NCI-H460 (cell line): ENCODE results near the gene PTGES. TPM values are rescaled to one million over a fixed set of nuclear protein-coding genes. Genes with fewer than 3 reads are reported as not detected.
"Not testable (repeated sequence)": the region's sequence is repeated elsewhere in the genome, so short reads cannot be mapped to it uniquely, and the experiment has no call there.

Experiments used
- DNase-seq: peaks from one replicate; pipeline ENCODE4 v3.0.0-alpha.2; 2016; ENCODE audit warnings: low read depth; ENCODE audit errors: extremely low read depth
- total RNA-seq: library from RNA; depleted of rRNA; stranded (reverse); fragments of >200 nt; shearing (Covaris generic); gene quantifications from 2 replicates; pipeline ENCODE4 v1.2.3, GENCODE V29; 2014

Gene PTGES
- total RNA-seq, 1 experiment from 2014 or later = 25.9 TPM

DNA sequence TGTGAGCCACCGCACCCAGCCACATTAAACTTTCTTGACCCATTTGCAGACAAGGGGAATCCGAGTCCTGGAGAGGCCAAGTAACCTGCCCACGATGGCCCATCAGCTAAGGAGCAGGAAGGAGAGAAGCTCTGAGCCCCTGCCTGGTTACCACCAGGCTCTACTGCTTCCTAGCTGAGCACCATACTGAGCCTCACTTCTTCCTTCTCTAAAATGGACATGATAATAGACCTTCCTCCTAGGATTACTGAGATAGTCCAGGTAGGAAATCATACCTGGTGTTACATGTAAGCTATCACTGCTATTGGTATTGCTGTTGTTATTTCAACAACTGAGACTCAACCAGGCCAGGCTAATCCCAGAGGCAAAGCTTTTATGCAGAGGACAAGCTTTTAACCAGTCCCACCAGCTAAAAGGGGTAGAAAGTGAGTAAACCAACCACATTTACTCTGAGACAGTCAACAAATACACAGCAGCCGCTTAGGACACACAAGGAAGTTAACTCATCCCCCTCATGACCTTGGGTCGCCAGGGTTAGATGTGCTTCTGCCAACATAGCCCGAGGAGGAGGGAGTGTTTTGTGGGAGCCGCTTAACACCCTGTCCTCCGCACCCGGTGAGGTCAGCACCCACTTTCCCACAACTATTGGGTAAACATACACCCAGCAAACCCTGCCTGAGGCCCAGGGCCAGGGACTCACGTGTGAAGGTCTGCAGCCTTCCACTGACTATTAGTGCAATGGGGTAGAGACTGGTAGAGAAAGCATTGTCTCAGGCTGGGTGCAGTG lies 20.6 kb upstream of the PTGES start:
- peak; percentile 56 for DNase-seq

DNA sequence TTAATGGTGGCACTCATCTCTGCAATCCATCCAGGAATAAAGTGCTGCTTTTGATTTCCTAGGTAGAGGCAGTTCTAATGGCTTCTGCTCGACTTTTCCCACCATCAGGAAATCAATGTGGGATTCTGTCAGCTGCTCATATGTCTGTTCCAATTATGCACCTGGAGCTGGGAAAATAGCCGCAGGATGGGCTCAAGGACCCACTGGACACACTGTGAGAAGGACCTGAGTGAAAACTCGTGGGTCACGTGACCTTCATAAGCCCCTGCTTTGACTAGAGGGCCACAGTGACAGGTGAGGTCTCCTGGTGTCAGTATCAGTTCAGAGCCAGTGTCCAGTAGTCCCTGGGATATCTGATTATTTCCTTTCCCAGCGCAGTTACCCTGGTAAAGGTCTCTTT lies 17.9 kb upstream of the PTGES start:
- DNase-seq = no peak

DNA sequence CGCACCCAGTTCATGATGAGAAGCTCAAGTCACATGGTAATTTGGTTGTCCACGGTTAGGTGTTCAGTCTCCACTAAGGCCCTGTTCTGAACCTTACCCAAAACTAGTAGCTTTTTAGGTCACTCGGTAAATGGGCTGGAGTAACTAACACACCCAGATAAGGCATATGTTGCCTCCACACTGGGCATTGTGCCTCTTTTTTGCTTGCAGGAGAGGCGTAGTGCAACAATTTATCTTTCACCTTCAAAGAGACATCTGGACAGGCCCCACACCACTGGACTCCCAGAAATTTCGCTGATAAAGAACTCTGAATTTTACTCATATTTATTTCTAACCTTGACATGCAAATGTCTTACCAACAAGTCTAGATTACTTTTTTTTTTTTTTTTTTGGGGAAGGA lies 16.8 kb upstream of the PTGES start:
- DNase-seq = no peak

DNA sequence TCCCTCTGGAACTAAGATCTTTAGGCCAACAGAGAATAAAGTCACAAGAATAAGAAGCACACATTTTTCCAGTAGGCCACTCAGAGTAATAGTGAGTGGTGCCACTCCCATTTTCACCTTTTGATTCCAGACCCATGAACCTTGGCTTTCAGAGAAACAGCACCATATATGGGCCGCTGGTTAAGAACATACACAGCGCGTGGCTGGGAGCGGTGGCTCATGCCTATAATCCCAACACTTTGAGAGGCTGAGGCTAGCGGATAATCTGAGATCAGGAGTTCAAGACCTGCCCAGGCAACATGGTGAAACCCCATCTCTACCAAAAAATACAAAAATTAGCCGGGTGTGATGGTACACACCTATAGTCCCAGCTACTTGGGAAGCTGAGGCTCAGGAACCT lies 15.6 kb upstream of the PTGES start:
- no peak for DNase-seq

DNA sequence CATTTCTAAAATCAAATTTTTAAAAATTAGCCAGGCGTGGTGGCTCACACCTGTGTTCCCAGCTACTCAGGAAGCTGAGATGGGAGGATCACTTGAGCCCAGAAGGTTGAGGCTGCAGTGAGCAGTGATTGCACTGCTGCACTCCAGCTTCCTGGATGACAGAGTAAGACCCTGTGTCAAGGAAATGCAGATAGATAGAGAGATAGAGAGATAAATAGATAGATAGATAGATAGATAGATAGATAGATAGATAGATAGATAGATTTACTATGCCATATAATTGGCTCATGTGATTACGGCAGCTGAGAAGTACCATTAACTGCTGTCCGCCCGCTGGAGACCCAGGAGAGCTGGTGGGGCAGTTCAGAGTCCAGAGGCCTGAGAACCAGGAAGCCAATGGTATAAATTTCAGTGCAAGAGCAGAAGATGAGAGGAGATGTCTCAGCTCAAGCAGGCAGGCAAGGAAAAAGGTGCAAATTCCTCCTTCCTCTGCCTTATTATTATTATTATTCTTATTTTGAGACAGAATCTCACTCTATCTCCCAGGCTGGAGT lies 13.0 kb upstream of the PTGES start:
- no peak for DNase-seq

DNA sequence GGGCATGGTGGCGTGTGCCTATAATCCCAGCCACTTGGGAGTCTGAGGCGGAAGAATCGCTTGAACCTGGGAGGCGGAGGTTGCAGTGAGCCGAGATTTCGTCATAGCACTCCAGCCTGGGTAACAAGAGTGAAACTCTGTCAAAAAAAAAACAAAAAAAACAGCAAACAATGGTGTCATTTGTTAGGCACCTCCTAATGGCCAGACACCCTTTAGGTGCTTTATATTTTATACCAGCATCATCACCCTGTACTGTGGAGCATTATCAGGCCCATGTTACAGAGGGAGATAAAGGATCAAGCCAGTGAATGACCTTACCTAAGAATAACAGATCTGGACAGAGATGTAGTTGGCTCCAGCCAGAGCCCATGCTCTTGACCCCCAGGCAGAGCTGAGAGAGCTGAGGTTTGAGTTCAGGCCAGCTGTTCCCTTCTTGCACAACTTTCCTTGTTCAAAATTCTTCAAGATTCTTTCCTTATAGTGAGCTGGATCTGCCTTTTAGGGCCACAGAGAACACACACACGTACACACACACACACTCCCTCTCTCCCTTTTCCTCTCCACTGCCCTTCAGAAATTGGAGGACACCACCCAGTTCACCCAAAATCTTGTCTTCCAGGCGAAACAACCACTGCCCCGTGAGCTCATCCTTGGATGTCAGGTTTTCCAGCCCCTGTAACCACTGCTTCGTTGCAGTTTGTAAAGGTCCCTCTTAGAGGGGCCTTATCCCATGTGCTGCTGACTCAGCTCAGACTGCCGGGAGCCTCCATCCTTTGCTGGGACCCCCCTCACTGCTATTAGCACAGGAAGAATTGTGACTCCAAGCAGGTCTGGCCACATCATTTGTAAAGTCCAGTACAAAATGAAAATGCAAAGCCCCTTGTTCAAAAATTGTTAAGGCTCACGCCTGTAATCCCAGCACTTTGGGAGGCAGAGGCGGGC lies 10.4 kb upstream of the PTGES start:
- no peak for DNase-seq

DNA sequence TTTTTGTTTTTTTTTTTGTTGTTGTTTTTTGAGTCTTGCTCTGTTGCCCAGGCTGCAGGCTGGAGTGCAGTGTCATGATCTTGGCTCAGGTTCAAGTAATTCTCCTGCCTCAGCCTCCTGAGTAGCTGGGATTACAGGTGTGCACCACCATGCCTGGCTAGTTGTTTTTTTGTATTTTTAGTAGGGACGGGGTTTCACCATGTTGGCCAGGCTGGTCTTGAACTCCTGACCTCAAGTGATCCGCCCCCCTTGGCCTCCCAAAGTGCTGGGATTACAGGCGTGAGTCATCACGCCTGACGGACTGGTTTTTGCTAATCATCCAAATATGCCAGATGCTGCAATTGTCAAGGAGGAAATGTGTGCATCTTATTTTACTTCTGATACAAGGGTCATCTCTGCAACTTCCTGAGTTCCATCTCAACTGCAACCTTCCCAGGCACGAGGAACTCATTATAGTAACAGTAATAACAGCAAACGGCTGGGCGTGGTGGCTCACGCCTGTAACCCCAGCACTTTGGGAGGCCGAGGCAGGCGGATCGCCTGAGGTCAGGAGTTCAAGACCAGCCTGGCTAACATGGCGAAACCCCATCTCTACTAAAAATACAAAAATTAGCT lies 9.6 kb upstream of the PTGES start:
- DNase-seq = not testable (repeated sequence)

DNA sequence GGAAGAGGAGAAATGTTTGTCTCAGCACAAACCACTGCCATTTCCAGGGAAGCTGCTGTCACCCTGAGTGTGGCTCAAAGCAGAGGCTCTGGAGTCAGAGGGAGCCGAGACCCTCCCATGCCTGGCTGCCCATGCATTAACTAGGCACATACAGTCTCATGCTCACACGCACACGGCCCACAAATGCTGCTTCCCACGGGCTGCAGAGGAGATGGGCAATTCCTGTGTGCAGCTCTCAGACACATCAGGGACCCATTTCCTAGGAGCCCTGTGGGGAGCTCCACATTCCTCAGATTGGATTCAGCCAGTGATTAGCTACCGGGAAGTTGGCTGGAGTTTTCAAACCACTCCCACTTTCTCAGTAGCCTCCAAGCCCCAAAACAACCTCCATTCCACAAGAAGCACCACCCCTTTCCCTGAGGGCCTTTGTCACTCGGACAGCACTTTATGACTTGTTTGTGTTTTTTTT lies 9.1 kb upstream of the PTGES start:
- no peak for DNase-seq

DNA sequence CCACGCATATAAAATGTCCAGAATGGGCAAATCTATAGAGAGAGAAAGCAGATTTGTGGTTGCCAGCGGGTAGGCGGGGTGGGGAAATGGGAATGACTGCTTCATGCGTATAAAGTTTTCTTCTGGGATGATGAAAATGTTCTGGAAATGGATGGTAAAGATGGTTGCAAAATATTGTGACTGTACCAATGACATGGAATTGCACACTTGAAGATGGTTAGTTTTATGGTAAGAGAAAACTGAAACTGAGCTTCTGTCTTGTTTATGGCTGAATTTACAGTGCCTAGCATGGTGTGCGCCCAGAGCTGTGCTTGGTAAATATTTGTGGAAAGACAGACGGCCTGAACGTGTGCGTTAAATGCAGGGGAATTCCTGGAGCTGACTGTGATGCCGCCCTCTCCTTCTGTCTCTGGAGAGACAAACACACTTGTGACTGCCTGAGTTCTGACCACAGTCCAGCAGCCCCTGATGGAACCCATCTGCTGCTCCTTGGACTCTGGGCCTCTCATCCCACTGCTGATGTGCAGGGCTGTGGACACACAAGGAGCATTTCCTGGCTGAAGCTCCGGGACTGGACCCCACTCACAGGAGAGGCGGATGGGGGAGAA lies 8.6 kb upstream of the PTGES start:
- DNase-seq = no peak

DNA sequence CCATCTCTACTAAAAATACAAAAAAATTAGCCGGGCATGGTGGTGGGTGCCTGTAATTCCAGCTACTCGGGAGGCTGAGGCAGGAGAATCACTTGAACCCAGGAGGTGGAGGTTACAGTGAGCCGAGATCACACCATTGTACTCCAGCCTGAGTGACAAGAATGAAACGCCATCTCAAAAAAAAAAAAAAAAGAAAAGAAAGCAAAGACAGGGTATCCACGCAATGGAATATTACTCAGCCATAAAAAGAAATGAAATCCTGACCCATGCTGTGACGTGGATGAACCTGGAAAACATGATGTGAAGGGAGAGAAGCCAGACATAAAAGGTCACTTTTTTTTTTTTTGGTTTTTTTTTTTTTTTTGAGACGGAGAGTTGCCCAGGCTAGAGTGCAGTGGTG lies 7.9 kb upstream of the PTGES start:
- DNase-seq = not testable (repeated sequence)

DNA sequence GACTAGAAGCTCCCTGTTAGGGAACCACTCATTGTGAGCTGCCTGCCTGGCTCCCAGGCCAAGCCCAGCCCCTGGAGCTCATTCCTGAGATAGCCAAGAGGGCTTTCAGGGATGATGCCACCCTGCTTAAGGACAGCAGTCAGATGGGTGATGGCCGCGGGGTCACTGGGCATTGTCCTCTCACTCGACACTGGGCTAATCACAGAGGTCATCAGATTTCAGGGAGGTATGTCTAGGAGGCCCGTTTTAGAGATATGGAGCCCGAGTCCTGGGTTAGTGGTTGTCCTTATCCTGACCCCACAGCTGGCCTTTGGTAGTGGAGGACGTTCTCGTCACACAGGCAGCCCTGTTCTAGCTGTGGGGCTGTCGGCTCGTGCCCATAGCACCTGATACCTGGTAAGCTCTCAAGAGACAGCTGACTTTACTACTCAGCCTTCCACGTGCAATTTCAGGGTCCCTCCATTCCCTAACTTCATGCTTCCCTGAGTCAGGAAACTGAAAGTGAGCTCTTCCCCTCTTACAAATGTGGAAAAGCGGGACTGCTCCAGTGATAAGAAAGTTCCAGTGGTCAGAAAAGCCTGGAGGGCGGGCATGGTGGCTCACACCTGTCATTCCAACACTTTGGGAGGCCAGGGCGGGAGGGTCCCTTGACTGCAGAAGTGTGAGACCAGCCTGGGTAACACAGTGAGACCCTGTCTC lies 7.1 kb upstream of the PTGES start:
- no peak for DNase-seq

DNA sequence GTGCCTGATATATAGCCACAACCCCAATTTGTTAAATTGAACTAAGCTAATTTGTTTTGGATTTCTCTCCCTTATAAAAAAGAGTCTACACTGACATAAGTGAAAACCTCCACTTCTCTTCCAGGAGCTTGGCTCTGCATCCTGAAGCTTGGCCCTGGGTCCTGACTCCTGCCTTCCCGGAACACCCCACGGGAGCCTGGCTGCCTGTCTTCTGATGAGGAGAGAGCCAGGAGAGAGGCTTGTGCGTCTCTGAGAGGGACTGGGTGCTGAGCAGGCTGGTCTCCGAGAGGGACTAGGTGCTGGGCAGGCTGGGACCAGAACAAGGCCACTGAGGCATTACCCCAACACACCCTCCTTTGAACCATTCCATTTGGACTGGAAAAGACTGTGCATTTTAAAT lies 6.5 kb upstream of the PTGES start:
- no peak for DNase-seq

DNA sequence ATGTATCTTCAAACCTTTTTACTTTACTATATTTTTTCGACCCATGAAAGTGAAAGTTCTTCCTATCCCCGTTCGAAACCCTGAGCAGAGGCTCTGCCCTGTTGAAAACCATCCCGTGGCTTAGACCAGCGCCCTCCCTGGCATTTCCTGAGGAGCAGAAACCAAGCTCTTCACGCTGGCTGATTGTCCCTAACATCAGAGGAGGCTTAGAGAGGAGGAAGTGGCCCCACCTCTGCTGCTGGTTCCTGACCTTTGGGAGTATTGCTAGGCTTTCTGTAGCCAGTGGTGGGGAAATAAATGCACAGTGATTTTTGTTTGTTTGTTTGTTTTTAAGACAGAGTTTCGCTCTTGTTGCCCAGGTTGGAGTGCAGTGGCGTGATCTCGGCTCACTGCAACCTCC lies 4.2 kb upstream of the PTGES start:
- DNase-seq = no peak

DNA sequence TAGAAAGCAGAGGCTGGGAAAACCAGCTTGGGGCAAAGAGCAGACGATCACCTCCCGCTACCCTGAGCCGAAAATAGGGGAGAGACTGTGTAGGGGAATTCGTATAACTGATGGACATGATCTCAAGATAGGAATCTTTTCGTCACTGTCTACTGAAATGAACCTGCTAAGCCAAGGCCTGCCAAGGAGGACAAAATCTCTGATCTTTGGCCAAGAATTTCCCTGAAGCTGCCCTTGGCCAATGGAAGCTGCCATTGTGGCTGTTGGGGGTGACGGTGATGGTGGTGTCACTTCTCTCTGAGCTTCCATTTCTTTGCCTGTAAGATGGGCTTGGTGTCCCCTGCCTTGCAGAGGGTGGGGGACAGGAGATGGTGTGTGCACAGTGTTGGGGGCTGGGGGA lies 3.3 kb upstream of the PTGES start:
- DNase-seq = no peak

DNA sequence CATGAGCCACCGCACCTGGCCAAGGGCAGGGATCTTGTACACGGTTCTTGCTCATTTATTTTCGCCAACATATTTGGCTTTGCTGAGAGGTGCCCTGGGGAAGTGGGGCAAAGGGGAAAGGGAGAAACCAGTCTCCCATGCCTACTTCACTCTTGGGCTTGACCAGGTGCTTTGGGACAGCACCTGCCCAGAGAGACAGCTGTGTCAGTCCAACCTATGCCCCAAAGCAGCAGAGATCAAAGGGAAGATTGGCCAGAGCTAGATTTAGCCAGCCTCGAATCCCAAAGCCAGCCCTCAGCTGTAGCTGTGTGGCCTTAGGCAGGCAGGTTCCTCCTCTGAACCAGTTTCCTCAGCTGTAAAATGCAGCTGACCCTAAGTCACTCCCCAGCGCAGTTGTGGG lies 2.3 kb upstream of the PTGES start:
- no peak for DNase-seq

DNA sequence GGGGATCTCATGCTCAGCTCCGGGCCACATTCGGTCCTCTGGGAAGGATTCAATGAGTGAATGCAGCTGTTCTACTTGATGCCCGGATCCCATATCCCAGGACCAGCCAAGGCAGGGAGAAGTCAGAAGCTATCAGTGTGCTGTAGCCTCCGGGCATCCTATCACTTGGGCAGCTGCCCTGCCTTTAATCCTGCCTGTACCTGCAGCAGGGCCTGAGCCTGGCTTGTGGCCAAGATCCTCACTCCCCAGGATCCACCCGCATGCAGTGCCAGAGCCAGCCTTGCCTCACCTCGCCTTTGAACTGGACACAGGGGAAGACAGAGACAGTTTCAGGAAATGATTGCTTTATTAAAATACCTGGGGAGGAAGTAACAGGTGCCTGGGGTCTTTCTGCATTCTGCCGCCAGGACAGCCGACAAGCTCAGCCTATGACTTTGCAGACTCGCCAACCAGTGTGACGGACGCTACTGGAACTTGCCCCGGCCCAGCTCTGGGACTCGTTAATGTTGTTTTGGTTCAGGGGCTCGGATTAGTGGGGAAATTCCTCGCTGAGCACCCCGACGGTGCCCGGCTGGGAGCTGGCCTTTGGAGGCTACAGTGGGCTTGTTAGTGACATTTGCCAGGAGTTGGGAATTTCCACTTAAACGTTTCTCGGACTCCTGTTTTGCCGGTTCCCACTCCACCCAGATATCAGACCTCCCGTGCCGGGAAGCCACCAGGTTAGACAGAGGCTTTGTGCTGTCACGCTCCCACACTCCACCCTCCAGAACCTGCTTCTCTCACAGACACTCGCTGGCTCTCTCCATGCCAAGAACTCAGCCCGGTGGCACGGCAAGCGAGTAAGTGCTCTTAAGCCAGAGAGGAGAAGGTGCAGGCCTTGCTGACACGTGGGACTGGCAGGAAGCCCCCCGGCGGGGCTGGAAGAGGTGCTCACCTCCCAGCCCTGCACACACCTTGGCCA lies 721 bp downstream of the PTGES start:
- no peak for DNase-seq

DNA sequence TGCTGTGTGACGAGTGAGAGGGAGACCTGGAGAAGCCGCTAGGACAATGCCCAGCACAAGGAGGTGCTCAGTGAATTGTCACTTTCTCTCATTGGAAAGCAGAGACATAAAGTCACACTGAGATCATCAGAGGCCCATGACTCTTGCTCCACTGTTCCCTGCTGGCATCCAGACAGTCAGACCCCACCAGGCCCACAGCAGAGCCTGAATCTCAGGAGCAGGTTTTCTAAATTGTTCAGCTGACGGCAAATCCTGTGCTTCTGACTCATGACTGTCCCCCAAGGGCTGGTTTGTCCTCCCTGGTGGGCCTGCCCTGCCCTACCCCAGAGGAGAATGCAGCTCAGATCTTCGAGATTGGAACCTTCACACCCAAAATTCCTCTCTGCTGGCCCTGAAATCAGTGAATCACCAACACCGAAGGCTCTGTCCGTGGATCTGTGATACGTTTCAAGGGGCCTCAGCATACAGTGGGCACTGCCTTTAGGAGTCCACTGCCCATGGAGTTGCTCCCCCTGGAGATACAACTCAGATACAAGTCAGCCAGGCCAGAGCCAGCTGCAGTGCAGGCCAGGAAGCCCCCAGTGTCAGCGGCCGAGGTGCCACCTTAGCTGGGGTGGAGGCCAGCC lies 2.7 kb downstream of the PTGES start:
- no peak for DNase-seq

DNA sequence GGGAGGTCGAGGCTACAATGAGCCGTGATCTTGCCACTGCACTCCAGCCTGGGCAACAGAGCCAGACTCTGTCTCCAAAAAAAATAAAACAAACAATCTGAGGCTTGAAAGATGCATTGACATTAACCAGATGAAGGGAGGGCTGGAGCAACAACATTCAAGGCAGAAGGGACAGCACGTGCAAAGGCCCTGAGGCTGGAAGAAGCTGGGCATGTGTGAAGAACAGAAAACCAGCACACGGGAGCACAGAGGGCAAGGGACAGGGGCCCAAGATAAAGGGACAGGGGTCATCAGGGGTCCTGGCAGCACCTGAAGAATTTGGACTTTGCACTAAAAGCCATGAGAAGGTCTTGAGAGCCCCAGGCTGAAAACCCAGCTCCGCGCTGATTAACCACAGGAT lies 3.3 kb downstream of the PTGES start:
- DNase-seq = no peak
